Kidney (tissue), 14 donors: ENCODE results near the gene PRLR. TPM values are rescaled to one million over a fixed set of nuclear protein-coding genes. Genes with fewer than 3 reads are reported as not detected.

Experiments used
- DNase-seq, 5 donors: peaks; one replicate each; pipeline ENCODE4 v3.0.0-alpha.2; 2013 to 2020
- FAIRE-seq: peaks from 2 replicates; lab custom pipeline; 2012; peaks lifted over from hg19 to GRCh38; lab: Jason Lieb, UNC
- H3K27ac ChIP-seq, 2 donors: one replicate each; pipeline ENCODE4 v1.7.0; 2013; ENCODE audit warnings: low read depth in 2 of 2, low read length in 2 of 2, inconsistent platforms in 1 of 2
- H3K27me3 ChIP-seq: one replicate; pipeline ENCODE4 v1.7.1; 2013; ENCODE audit warnings: low read length, inconsistent platforms; ENCODE audit not compliant: control insufficient read depth, insufficient read depth
- H3K36me3 ChIP-seq, 3 donors: one replicate each; pipeline versions ENCODE4 v1.7.0 to v1.7.1; 2013; ENCODE audit warnings: low read length in 3 of 3, control low read depth in 1 of 3, inconsistent platforms in 1 of 3; ENCODE audit not compliant: insufficient read depth in 3 of 3, control insufficient read depth in 2 of 3
- H3K4me1 ChIP-seq, 3 donors: one replicate each; pipeline versions ENCODE4 v1.7.0 to v1.7.1; 2013; ENCODE audit warnings: low read length in 3 of 3, inconsistent platforms in 1 of 3, low read depth in 1 of 3; ENCODE audit not compliant: control insufficient read depth in 2 of 3, insufficient read depth in 2 of 3
- H3K4me3 ChIP-seq, 3 donors: one replicate each; pipeline versions ENCODE4 v1.7.0 to v1.8.1; 2013; ENCODE audit warnings: low read length in 3 of 3, control low read depth in 1 of 3, inconsistent platforms in 1 of 3
- H3K9ac ChIP-seq, 3 donors: one replicate each; pipeline versions ENCODE4 v1.7.0 to v1.7.1; 2013; ENCODE audit warnings: low read length in 3 of 3, control low read depth in 1 of 3, inconsistent platforms in 1 of 3
- H3K9me3 ChIP-seq, 3 donors: one replicate each; pipeline versions ENCODE4 v1.7.0 to v1.7.1; 2013; ENCODE audit warnings: low read length in 3 of 3, control low read depth in 1 of 3, inconsistent platforms in 1 of 3; ENCODE audit not compliant: control insufficient read depth in 2 of 3, insufficient read depth in 1 of 3
- CTCF ChIP-seq: IDR thresholded peaks from 3 replicates; pipeline ENCODE4 v1.5.1; 2012; ENCODE audit warnings: mild to moderate bottlenecking, moderate library complexity, borderline replicate concordance; ENCODE audit not compliant: insufficient read depth; ENCODE audit errors: extremely low read depth
- intact Hi-C: fragments of 100-400 bp; cut with DNase I; formaldehyde crosslinking; loops from one replicate; pipeline ENCODE4 v1.11.1; 2022
- polyA plus RNA-seq: library from polyadenylated mRNA; stranded (reverse); fragments of 350-450 nt; fragmentation: Illumina TruSeq; extraction: RNeasy Lipid Tissue Mini Kit (QIAGEN cat#74804); gene quantifications from one replicate; pipeline ENCODE4 v1.2.3, GENCODE V29; 2014; ENCODE audit warnings: low read depth, low replicate concordance; ENCODE audit not compliant: insufficient read depth
- total RNA-seq: library from RNA; stranded (reverse); fragmentation: NEBNext Ultra II Directional; extraction: Animal tissue kit (Norgen Biotek cat#: 25700); gene quantifications from one replicate; pipeline ENCODE4 v1.2.1, GENCODE V29; 2021
- donor health status: control.
- donor health status: control.
- donor health status: control.
- donor health status: control.
- donor health status: control.
- donor health status: DM: yes; HTN: yes; CAD: no.
- donor health status: Normal renal cell carcinoma (clear cell type).

The PRLR gene
- total and polyA plus RNA-seq, 2 donors from 2014 or later, result 6.3 to 9.3 TPM

GRCh38 chr5:35050541-35051126 lies 179.7 kb downstream of the PRLR start:
- peak overlapping the region in 1 of 2 donors; percentile 28 for H3K27ac ChIP-seq
- no peaks in the 10 kb centered on the region for H3K27me3 ChIP-seq
- no peak for TF ChIP-seq CTCF
- no peak overlapping the region for H3K9ac ChIP-seq
- H3K4me3 ChIP-seq, result peak overlapping the region in 2 of 3 donors; percentile 1 to 30
- DNase-seq (no peak), FAIRE-seq (peak; percentile 37)
- intact Hi-C loops, result no loop called here
- H3K9me3 ChIP-seq, result no peaks in the 10 kb centered on the region
- H3K36me3 ChIP-seq, result no peaks in the 10 kb centered on the region
- H3K4me1 ChIP-seq, result peaks cover 0 to 4% (median 0%) of the 10 kb centered on the region in 3 donors

- Histone ChIP-seq H3K9me3 (no peaks in the 10 kb centered on the region), H3K36me3 (no peaks in the 10 kb centered on the region), H3K4me3 (peak overlapping the region in 2 of 3 donors; percentile 61), H3K27me3 (no peaks in the 10 kb centered on the region), H3K9ac (peak overlapping the region in 1 of 3 donors; percentile 43), H3K27ac (peak overlapping the region in 1 of 2 donors; percentile 85), H3K4me1 (peaks cover 0 to 4% (median 2%) of the 10 kb centered on the region in 3 donors)
- intact Hi-C loops, result no loop called here
- no peak for FAIRE-seq
- no peak for TF ChIP-seq CTCF
- no peak for DNase-seq
Observed at GRCh38 chr5:35048910-35049309, 181.4 kb downstream of the PRLR start.

DNA sequence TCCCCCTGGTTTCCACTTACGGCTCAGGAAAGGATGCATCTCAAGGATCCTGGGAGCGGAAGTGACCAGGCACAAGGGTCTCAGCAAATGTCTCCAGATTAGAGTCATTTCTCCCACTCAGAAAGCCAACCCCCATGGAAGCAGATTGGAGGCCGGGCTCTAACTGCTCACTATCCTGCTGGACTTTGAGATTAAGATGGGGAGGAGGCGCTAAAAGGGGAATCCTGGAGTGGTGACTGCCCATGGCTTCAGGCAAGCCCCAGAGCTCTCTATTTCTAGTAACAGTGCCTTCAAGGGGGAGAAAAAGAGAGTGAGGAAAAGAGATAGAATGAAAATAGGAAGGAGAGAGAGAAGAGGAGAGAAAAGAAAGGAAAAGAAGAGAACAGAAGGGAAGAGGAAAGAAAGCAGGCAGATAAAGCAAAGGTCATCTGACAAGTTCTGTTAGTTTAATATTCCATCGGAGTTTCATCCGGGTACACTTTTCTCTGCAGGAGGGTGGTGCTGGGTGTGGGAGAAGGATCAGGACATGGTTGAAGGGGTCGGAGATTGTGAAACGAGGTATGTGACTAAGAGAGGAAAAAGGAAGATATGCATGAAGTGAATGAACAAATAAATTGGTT lies 182.4 kb downstream of the PRLR start, which contains the start of gene AGXT2:
Gene AGXT2, minus strand, starts transcription at position 165 of the 620 bp plus-strand sequence. Its CDS starts 57 bp downstream, at position 108.
- peak in 1 of 5 donors; percentile 42 for DNase-seq
- intact Hi-C loops, result no loop called here
- no peak for FAIRE-seq
- H3K9me3 ChIP-seq, result no peaks in the 10 kb centered on the region
- no peaks in the 10 kb centered on the region for H3K36me3 ChIP-seq
- peak within 1 kb of the TSS; percentile 13 to 79 (median 61) for H3K4me3 ChIP-seq
- TF ChIP-seq CTCF, result no peak
- peak within 1 kb of the TSS; percentile 81 to 85 for H3K27ac ChIP-seq
- H3K4me1 ChIP-seq, result peaks cover 0 to 4% (median 2%) of the 10 kb centered on the region in 3 donors
- no peaks in the 10 kb centered on the region for H3K27me3 ChIP-seq
- peak within 1 kb of the TSS in 1 of 3 donors; percentile 43 for H3K9ac ChIP-seq
